Hematopoietic multipotent progenitor cell treated with erythropoietin and hydrocortisone succinate and interleukin-3 and kit ligand, for 15 days (in vitro differentiated cells): Measurements from ENCODE around the gene PRDX6.
"Not testable (repeated sequence)": the region's sequence is repeated elsewhere in the genome, so short reads cannot be mapped to it uniquely, and the experiment has no call there.

Source experiments
- DNase-seq: peaks from one replicate; pipeline ENCODE4 v3.0.0-alpha.2; 2015; ENCODE audit warnings: low spot score

PRDX6 gene

GRCh38 chr1:173477286-173478093 is at the start of gene PRDX6:
Gene PRDX6 (plus strand): TSS chr1:173477335. CDS start chr1:173477398, 63 bp downstream.
- DNase-seq = peak; percentile 44

- peak; percentile 94 for DNase-seq
These were observed 47.4 kb upstream of the PRDX6 start for GRCh38 chr1:173429471-173430402.

DNA sequence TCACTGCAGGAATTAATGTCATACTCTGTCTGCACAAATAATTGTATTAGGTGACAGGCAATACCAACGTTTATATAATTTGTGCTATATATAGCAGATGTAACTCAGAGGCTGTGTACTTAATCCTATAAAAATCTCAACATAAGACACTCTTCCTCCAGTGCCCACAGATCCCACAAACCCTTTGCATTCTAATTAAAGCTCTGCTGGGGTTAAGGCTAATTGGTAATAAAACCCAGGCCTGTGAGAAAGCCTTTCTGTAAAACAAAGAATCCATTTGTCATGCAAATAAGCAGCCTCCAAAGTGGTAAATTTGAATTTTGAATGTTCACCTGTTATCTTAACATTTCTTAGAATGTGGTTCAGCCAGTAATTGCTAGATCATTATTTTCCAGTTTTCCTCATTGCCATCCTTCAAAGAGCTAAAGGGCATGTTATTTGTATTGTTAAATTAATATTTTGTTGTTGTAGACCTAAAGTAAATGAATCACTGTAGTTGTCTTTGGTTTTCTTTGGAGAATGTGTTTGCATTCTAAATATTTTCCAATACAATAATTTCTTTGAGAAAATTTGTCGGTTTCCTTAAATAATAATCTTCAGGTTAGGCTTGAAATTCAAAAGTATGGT is 46.3 kb upstream of the PRDX6 start:
- DNase-seq = peak; percentile 24

GRCh38 chr1:173431304-173432045 is 45.7 kb upstream of the PRDX6 start:
- DNase-seq = peak; percentile 94

DNA sequence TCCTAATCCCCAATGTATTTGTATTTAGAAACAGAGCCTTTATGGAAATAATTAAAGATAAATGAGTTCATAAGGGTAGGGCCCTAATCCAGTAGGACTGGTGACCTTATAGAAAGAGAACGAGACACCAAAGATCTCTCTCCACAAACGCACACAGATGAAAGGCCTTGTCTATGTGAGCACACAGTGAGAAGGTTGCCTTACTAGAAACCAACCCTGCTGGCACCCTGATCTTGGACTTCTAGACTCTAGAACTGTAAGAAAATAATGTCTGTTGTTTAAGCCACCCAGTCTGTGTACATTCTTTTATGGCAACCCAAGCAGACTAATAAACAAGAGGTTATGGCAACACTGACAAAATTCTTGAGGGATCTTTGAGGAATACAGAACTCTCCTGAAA is 44.8 kb upstream of the PRDX6 start:
- no peak for DNase-seq

DNA sequence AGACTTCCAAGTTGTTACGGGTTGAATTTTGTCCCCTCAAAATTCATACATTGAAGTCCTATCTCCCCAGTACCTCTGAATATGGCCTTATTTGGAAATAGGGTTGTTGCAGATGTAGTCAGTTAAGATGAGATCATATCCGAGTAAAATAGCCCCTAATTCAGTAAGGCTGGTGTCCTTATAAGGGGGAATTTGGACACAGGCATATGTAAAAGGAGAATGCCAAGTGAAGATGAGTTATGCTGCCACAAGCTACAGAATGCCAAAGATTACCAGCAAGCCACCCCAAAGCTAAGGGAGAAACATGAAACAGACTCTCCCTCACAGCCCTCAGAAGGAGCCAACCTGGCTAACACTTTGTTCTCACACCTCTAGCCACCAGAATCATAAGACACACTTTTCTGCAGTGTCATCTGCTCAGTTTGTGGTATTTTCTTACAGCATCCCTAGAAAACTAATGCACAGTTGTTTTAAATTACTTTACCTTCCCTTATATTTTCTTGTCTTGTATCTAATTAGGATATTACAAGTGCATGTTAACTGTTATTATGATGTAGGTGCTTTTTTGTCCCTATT is 43.3 kb upstream of the PRDX6 start:
- DNase-seq = no peak

DNA sequence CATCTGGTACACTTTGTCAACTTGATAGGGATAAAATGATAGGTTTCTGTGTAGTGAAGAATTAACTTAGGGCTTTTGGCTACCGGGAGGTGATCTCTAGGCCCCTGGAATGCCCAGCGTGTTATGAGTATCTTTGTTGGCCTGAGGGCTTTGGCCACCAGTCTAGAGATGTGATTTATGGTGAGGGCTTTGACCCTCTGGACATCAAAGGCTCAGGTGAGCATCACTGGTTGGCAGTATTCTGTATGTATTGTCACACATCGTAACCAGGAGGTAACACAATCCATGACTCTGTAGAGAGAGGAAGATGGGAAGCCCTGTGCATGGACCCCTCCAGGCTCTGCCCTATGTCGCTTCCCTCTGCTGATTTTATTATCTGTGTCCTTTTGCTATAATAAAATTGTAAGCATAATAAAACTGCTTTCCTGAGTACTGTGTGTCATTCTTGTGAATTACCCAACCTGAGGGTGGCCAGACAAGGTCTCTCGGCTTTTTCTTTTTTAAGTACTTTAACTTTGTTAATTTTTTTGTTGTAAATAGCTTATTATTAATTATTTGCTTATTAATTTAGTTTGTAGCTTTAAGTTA is 40.2 kb upstream of the PRDX6 start:
- DNase-seq = no peak

- no peak for DNase-seq
These were observed 38.5 kb upstream of the PRDX6 start for GRCh38 chr1:173438675-173439074.

DNA sequence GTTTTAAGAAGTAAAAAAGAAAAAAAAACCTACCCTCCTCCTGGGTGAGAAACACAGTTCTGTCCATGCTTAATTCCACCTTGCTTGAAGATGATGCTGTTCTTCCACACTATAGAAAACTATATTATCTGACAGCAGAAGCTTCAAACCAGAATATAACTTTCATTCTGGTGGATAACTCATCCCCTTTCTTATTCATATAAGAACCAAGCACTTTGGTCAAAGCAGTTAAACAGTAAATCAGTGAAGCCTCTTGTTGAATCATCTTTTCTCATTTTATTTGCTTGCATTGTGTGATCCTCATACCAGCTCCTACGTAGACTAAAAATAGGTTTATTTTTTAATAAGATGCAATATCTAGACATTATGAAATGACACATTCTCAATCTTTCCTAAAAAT is 36.7 kb upstream of the PRDX6 start:
- no peak for DNase-seq

DNA sequence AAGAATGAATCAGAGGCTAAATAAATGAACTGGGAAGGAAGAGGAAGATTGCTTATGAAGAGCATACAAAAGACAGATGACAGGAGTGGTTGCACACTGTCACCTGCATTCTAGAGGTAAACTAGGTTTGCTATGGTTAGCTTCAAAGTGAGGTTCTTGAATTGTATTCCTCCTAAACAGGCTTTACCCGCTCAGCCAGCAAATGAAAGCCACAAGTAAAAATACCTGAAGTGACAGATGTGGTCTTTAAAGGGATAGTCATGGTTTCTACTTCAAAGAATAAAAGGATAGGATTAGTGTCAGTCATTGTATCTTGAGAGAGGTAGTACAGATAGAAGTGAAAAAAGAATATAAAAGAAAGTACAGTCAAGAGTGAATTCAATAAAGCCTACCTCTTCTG is 32.4 kb upstream of the PRDX6 start:
- no peak for DNase-seq

- DNase-seq = no peak
These were observed 32.0 kb upstream of the PRDX6 start for GRCh38 chr1:173445164-173445563.

DNA sequence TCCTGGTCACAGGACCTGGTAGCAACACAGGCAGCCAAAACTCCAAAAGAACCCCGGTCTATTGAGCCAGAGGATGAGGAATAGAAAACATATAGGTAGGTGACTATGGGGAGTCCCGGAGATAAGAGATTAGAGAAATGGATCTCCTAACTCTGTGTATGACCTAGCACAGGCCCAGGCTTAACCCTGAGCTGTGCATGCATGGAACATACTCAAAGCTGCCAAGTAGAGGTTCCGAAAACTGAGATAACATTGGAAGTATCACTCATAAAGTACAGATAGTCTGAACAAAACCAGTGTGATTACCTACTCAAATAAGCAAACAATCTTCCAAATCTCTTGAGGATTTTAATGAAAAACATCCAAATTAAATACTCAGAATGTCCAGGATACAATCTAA is 31.5 kb upstream of the PRDX6 start:
- DNase-seq = no peak

- no peak for DNase-seq
These were observed 29.9 kb upstream of the PRDX6 start for GRCh38 chr1:173447224-173447623.

GRCh38 chr1:173448945-173449344 is 28.2 kb upstream of the PRDX6 start:
- DNase-seq = no peak

DNA sequence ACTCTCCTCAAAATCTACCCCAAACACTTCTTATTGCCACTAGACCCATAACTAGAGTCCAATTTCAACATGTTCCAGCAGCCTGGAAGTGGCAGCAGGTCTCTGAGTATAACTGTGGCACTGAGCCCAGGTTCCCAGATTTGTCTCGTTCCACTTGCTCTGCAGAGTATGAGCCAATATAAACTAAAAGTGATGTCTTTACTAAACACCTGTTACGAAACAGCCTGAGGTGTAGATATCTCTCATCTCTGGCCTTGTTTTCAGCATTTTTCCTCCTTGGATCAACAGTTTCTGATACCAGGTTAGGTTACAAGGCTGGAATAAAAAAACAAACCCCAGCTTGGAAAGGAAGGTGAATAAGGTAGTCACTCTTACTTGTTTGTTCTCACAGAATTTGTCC is 25.2 kb upstream of the PRDX6 start:
- DNase-seq = no peak

DNA sequence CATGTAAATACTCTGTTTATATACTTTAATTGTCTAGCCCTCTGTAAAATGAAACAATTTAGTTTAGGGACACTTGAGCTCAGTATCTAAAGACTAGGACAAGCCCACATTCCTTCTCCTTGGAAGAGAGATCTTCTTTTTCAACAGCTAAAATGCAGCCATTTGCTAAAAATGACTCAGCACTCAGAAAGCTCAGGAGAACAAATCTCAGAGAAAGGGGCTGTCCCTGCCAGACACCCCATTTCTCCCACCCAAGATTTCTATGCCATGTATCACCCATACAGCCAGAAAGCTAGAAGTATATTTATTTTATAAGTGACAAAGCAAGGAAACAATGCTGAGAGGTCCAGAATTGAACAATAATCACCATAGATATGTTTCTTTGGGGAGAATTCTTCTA is 23.2 kb upstream of the PRDX6 start:
- no peak for DNase-seq

DNA sequence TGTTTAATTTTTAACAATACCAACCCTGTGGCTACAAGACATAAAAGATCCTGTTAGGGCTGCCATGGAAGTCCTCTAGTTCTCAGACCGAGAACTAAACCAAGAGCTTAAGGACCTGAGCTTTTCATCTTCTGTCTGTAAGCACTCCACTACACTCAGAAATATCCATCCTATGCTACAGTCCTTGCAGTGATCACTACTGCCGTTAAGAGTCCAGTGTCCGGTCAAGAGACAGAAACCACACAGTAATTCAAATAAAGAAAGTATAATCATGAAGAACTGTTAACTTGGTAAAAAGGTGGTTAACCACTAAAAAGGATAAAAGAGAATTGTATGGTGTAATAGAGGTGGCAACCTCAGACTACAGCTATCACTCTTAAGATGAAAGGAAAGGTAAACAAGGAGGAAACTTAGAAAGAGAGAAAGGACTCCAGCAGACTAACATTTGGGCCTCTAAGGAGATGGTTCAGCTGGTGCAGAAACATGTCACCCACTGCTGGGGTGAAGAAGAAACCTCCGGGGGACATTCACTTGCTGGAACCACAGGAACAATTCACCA is 22.1 kb upstream of the PRDX6 start:
- DNase-seq = no peak

GRCh38 chr1:173459885-173460284 is 17.2 kb upstream of the PRDX6 start:
- no peak for DNase-seq

DNA sequence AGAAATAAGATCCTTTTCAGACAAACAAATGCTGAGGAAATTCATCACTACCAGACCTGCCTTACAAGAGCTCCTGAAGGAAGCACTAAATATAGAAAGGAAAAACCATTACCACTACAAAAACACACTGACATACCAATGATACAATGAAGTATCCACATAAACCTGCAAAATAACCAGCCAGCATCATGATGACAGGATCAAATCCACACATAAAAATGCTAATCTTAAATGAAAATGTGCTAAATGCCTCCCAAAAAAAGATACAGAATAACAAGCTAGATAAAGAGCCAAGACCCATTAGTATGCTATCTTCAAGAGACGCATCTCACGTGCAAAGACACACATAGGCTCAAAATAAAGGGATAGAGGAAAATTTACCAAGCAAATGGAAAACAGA is 14.5 kb upstream of the PRDX6 start:
- DNase-seq = not testable (repeated sequence)

- not testable (repeated sequence) for DNase-seq
These were observed 12.9 kb upstream of the PRDX6 start for GRCh38 chr1:173464185-173464584.

- no peak for DNase-seq
These were observed 9.7 kb upstream of the PRDX6 start for GRCh38 chr1:173467426-173467825.
